WTC11 (cell line): Measurements from ENCODE around the gene IGLL5. TPM values are rescaled to one million over a fixed set of nuclear protein-coding genes. Genes with fewer than 3 reads are reported as not detected.
"Not testable (repeated sequence)": the region's sequence is repeated elsewhere in the genome, so short reads cannot be mapped to it uniquely, and the experiment has no call there.

Source experiments
- ATAC-seq: fragments of 200-7000 bp; cut with Tn5 transposase; 2 replicates; pipeline ENCODE4 v1.10.0; 2021; ENCODE audit warnings: mild to moderate bottlenecking, moderate library complexity
- CTCF ChIA-PET: fragments of 300-600 bp; sonication (Branson Sonifier 250); formaldehyde crosslinking; loops from one replicate; lab custom pipeline; 2021; ENCODE audit warnings: antibody characterized with exemption; lab: Charles Lee
- POLR2A ChIA-PET: fragments of 350-600 bp; sonication (Branson Sonifier 250); formaldehyde crosslinking; loops from one replicate; lab custom pipeline; 2021; ENCODE audit warnings: antibody characterized with exemption; lab: Charles Lee
- DNase-seq: peaks from one replicate; pipeline ENCODE4 v3.0.0; 2021; ENCODE audit warnings: low spot score
- H3K27ac Mint-ChIP-seq: 2 replicates; pipeline ENCODE4 v1.8.0; 2021; ENCODE audit warnings: mixed read lengths
- H3K27me3 Mint-ChIP-seq: 2 replicates; pipeline ENCODE4 v1.8.0; 2021; ENCODE audit warnings: low read depth, mild to moderate bottlenecking, moderate library complexity, mixed read lengths
- H3K36me3 Mint-ChIP-seq: 2 replicates; pipeline ENCODE4 v1.8.0; 2021; ENCODE audit warnings: mixed read lengths
- H3K4me1 Mint-ChIP-seq: 2 replicates; pipeline ENCODE4 v1.8.0; 2022; ENCODE audit warnings: mixed read lengths
- H3K4me3 Mint-ChIP-seq: 2 replicates; pipeline ENCODE4 v1.8.0; 2021; ENCODE audit warnings: mild to moderate bottlenecking, moderate library complexity, mixed read lengths
- H3K9me3 Mint-ChIP-seq: 2 replicates; pipeline ENCODE4 v1.8.0; 2021; ENCODE audit warnings: mixed read lengths
- ATF2 ChIP-seq: sonication (generic); formaldehyde crosslinking; IDR thresholded peaks from 2 replicates; pipeline ENCODE4 v1.8.1; 2022; ENCODE audit warnings: low read depth, missing genetic modification reagents, borderline replicate concordance
- E2F4 ChIP-seq: sonication (generic); formaldehyde crosslinking; IDR thresholded peaks from 2 replicates; pipeline ENCODE4 v1.8.1; 2022; ENCODE audit warnings: low read depth, mild to moderate bottlenecking, moderate library complexity, missing genetic modification reagents, borderline replicate concordance
- EMX1 ChIP-seq: fragments of 250-450 bp; sonication (Bioruptor Pico); IDR thresholded peaks from 2 replicates; pipeline ENCODE4 v1.8.0; 2021; ENCODE audit warnings: mild to moderate bottlenecking
- ERG ChIP-seq: fragments of 250-450 bp; sonication (Bioruptor Pico); IDR thresholded peaks from 2 replicates; pipeline ENCODE4 v1.8.0; 2021; ENCODE audit warnings: mild to moderate bottlenecking
- ESRRA ChIP-seq: sonication (generic); formaldehyde crosslinking; IDR thresholded peaks from 2 replicates; pipeline ENCODE4 v1.8.1; 2022; ENCODE audit warnings: mild to moderate bottlenecking, missing genetic modification reagents, borderline replicate concordance
- FOXJ3 ChIP-seq: sonication (generic); formaldehyde crosslinking; IDR thresholded peaks from 2 replicates; pipeline ENCODE4 v1.9.0; 2021; ENCODE audit warnings: missing genetic modification reagents, mild to moderate bottlenecking, borderline replicate concordance
- FOXP1 ChIP-seq: sonication (generic); formaldehyde crosslinking; IDR thresholded peaks from 2 replicates; pipeline ENCODE4 v1.8.0; 2022; ENCODE audit warnings: missing genetic modification reagents, mild to moderate bottlenecking, moderate library complexity, borderline replicate concordance
- IRF1 ChIP-seq: sonication (generic); formaldehyde crosslinking; IDR thresholded peaks from 2 replicates; pipeline ENCODE4 v1.8.0; 2023; ENCODE audit warnings: missing genetic modification reagents
- IRF2 ChIP-seq: sonication (generic); formaldehyde crosslinking; IDR thresholded peaks from 2 replicates; pipeline ENCODE4 v1.8.0; 2022; ENCODE audit warnings: low read depth, missing genetic modification reagents, borderline replicate concordance
- NFYB ChIP-seq: sonication (generic); formaldehyde crosslinking; conservative IDR thresholded peaks from 2 replicates; pipeline ENCODE4 v1.8.0; 2022; ENCODE audit warnings: low read depth, missing genetic modification reagents
- RORB ChIP-seq: fragments of 250-450 bp; sonication (Bioruptor Pico); IDR thresholded peaks from 2 replicates; pipeline ENCODE4 v1.9.0; 2021; ENCODE audit warnings: mild to moderate bottlenecking
- SP1 ChIP-seq: sonication (generic); formaldehyde crosslinking; conservative IDR thresholded peaks from 2 replicates; pipeline ENCODE4 v1.8.1; 2022; ENCODE audit warnings: missing genetic modification reagents
- ZBTB43 ChIP-seq: sonication (generic); formaldehyde crosslinking; IDR thresholded peaks from 2 replicates; pipeline ENCODE4 v1.8.1; 2023; ENCODE audit warnings: mild to moderate bottlenecking, missing genetic modification reagents
- ZNF425 ChIP-seq: fragments of 250-450 bp; sonication (Bioruptor Pico); conservative IDR thresholded peaks from 2 replicates; pipeline ENCODE4 v1.9.0; 2021; ENCODE audit warnings: mild to moderate bottlenecking
- ZSCAN18 ChIP-seq: fragments of 250-450 bp; sonication (Bioruptor Pico); IDR thresholded peaks from 2 replicates; pipeline ENCODE4 v2.1.2; 2022; ENCODE audit warnings: mild to moderate bottlenecking, moderate library complexity
- total RNA-seq: library from RNA; stranded (reverse); gene quantifications from 3 replicates; pipeline ENCODE4 v1.2.3, GENCODE V29; 2021

IGLL5 gene
- total RNA-seq, 1 experiment from 2014 or later = not detected

GRCh38 chr22:22903355-22903777 is 15.8 kb downstream of the IGLL5 start:
- H3K27ac Mint-ChIP-seq = no peak overlapping the region
- no peak overlapping the region for H3K4me3 Mint-ChIP-seq
- no peak for DNase-seq
- no peak for TF ChIP-seq IRF1 (CRISPR knock-in tag)
- TF ChIP-seq RORB = no peak
- TF ChIP-seq NFYB (CRISPR knock-in tag) = no peak
- TF ChIP-seq ERG (CRISPR knock-in tag) = no peak
- TF ChIP-seq FOXJ3 = no peak
- TF ChIP-seq ESRRA (CRISPR knock-in tag) = no peak
- TF ChIP-seq ATF2 (CRISPR knock-in tag) = no peak
- no peak for TF ChIP-seq FOXP1 (CRISPR knock-in tag)
- TF ChIP-seq EMX1 (CRISPR knock-in tag) = no peak
- TF ChIP-seq ZNF425 = no peak
- no peak for TF ChIP-seq SP1
- TF ChIP-seq ZBTB43 (CRISPR knock-in tag) = no peak
- no peak for TF ChIP-seq E2F4 (CRISPR knock-in tag)
- TF ChIP-seq ZSCAN18 = no peak
- TF ChIP-seq IRF2 (CRISPR knock-in tag) = no peak
- H3K27me3 Mint-ChIP-seq = peaks cover 63% of the 10 kb centered on the region
- no peak for ATAC-seq
- CTCF ChIA-PET = interaction anchor here (1.0 to 3.2 kb wide), 9 partner anchors 19 to 133 kb away, joined by 3 to 25 read pairs (median 6); no protein-coding TSS in a partner anchor
- H3K9me3 Mint-ChIP-seq = peaks cover 6% of the 10 kb centered on the region; the same call in 1 of the 2 replicates
- H3K36me3 Mint-ChIP-seq = no peaks in the 10 kb centered on the region
- H3K4me1 Mint-ChIP-seq = no peaks in the 10 kb centered on the region
- POLR2A ChIA-PET = no interaction called here

GRCh38 chr22:22903781-22904192 is 16.2 kb downstream of the IGLL5 start:
- POLR2A ChIA-PET = not testable (repeated sequence)

GRCh38 chr22:22904736-22905135 is 17.1 kb downstream of the IGLL5 start:
- H3K27ac Mint-ChIP-seq = not testable (repeated sequence)

More at GRCh38 chr22:22903781-22904192, 16.2 kb downstream of the IGLL5 start:
- peaks cover 63% of the 10 kb centered on the region for H3K27me3 Mint-ChIP-seq
- not testable (repeated sequence) for H3K4me1 Mint-ChIP-seq, H3K9me3 Mint-ChIP-seq, DNase-seq, H3K27ac Mint-ChIP-seq, H3K4me3 Mint-ChIP-seq, ATAC-seq, H3K36me3 Mint-ChIP-seq
- CTCF ChIA-PET = interaction anchor here (1.0 to 3.2 kb wide), 9 partner anchors 20 to 134 kb away, joined by 3 to 25 read pairs (median 6); no protein-coding TSS in a partner anchor

GRCh38 chr22:22906391-22906790 is 18.8 kb downstream of the IGLL5 start:
- H3K9me3 Mint-ChIP-seq, H3K4me3 Mint-ChIP-seq, DNase-seq, H3K4me1 Mint-ChIP-seq, H3K27ac Mint-ChIP-seq, CTCF ChIA-PET, ATAC-seq, H3K36me3 Mint-ChIP-seq, POLR2A ChIA-PET: not testable (repeated sequence)
- H3K27me3 Mint-ChIP-seq = peaks cover 81% of the 10 kb centered on the region

More at GRCh38 chr22:22904736-22905135, 17.1 kb downstream of the IGLL5 start:
- peaks cover 71% of the 10 kb centered on the region for H3K27me3 Mint-ChIP-seq
- H3K36me3 Mint-ChIP-seq, H3K9me3 Mint-ChIP-seq, DNase-seq, H3K4me3 Mint-ChIP-seq, POLR2A ChIA-PET, ATAC-seq, H3K4me1 Mint-ChIP-seq: not testable (repeated sequence)
- CTCF ChIA-PET = interaction anchor here (1.3 kb wide), 1 partner anchor 21 kb away, joined by 3 read pairs; no protein-coding TSS in a partner anchor
